B cell (primary cell): Measurements from ENCODE around the gene RRAS. TPM values are rescaled to one million over a fixed set of nuclear protein-coding genes. Genes with fewer than 3 reads are reported as not detected.

Experiments
- ATAC-seq: fragments of 200-7000 bp; cut with Tn5 transposase; one replicate; pipeline ENCODE4 v1.10.0; 2021; ENCODE audit warnings: low read depth, mild to moderate bottlenecking, moderate number of reproducible peaks, moderate library complexity
- CTCF ChIA-PET: fragments of 350-600 bp; sonication (Branson Sonifier 250); formaldehyde crosslinking; loops from one replicate; lab custom pipeline; 2021; ENCODE audit warnings: antibody characterized with exemption, inconsistent platforms; lab: Charles Lee
- POLR2A ChIA-PET: fragments of 350-600 bp; sonication (Branson Sonifier 250); formaldehyde crosslinking; loops from one replicate; lab custom pipeline; 2021; ENCODE audit warnings: antibody characterized with exemption; lab: Charles Lee
- DNase-seq: peaks from one replicate; pipeline ENCODE4 v3.0.0; 2013
- H2AFZ ChIP-seq: 2 replicates; pipeline ENCODE4 v1.6.1; 2012; ENCODE audit warnings: mild to moderate bottlenecking, low read depth, low read length; ENCODE audit not compliant: insufficient read depth, poor library complexity, severe bottlenecking
- H3K27ac ChIP-seq, 2 donors: 1 replicate in 1 of 2; 2 replicates in 1 of 2; pipeline ENCODE4 v1.5.1; 2012 to 2013; ENCODE audit warnings: low read length in 2 of 2, mild to moderate bottlenecking in 2 of 2, moderate library complexity in 1 of 2
- H3K27me3 ChIP-seq, 4 experiments: fragments of 200-600 bp in 1 of 4; sonication (generic) in 1 of 4; replicated peaks in 1 of 4; 1 replicate in 2 of 4; 2 replicates in 2 of 4; pipeline versions ENCODE4 v1.6.1 to v1.7.0; 2013 to 2016; ENCODE audit warnings: low read length in 3 of 4, mild to moderate bottlenecking in 2 of 4, mixed read lengths in 1 of 4, moderate library complexity in 1 of 4; ENCODE audit not compliant: insufficient read depth in 4 of 4, control insufficient read depth in 3 of 4; ENCODE audit errors: control extremely low read depth in 1 of 4
- H3K36me3 ChIP-seq, 2 experiments: replicated peaks in 1 of 2; 1 replicate in 1 of 2; 2 replicates in 1 of 2; pipeline versions ENCODE4 v1.6.1 to v1.7.1; 2013; ENCODE audit warnings: low read length in 1 of 2; ENCODE audit not compliant: insufficient read depth in 2 of 2, control insufficient read depth in 1 of 2; ENCODE audit errors: control extremely low read depth in 1 of 2, extremely low read depth in 1 of 2
- H3K4me1 ChIP-seq, 2 donors: fragments of 200-600 bp in 1 of 2; sonication (generic) in 1 of 2; 1 replicate in 1 of 2; 2 replicates in 1 of 2; pipeline versions ENCODE4 v1.5.1 to v1.6.1; 2013 to 2017; ENCODE audit warnings: low read length in 2 of 2; ENCODE audit not compliant: control insufficient read depth in 2 of 2, insufficient read depth in 2 of 2
- H3K4me2 ChIP-seq: replicated peaks from 2 replicates; pipeline ENCODE3; 2012; ENCODE audit warnings: mild to moderate bottlenecking, low read depth, low read length; ENCODE audit not compliant: poor library complexity, severe bottlenecking
- H3K4me3 ChIP-seq, 5 experiments: fragments of 200-600 bp in 1 of 5; sonication (generic) in 1 of 5; 1 replicate in 3 of 5; 2 replicates in 2 of 5; pipeline versions ENCODE4 v1.5.1 to v1.7.0; 2011 to 2016; ENCODE audit warnings: low read length in 4 of 5, mild to moderate bottlenecking in 4 of 5, low read depth in 2 of 5, control low read depth in 1 of 5, moderate library complexity in 1 of 5; ENCODE audit not compliant: insufficient read depth in 1 of 5; ENCODE audit errors: control extremely low read depth in 1 of 5, extremely low read depth in 1 of 5
- H3K79me2 ChIP-seq: fragments of 200-600 bp; sonication (generic); one replicate; pipeline ENCODE4 v1.6.0; 2016; ENCODE audit warnings: low read length; ENCODE audit not compliant: control insufficient read depth, insufficient read depth
- H3K9ac ChIP-seq: fragments of 200-600 bp; sonication (generic); 2 replicates; pipeline ENCODE4 v1.6.1; 2017; ENCODE audit warnings: mild to moderate bottlenecking, low read length, moderate library complexity
- H3K9me3 ChIP-seq, 3 donors: one replicate each; pipeline versions ENCODE4 v1.6.1 to v1.7.1; 2013; ENCODE audit warnings: low read length in 2 of 3; ENCODE audit not compliant: control insufficient read depth in 2 of 3, insufficient read depth in 1 of 3; ENCODE audit errors: control extremely low read depth in 1 of 3
- H4K20me1 ChIP-seq: 2 replicates; pipeline ENCODE4 v1.6.0; 2012; ENCODE audit warnings: mild to moderate bottlenecking, low read length; ENCODE audit not compliant: insufficient read depth, control insufficient read depth, poor library complexity, severe bottlenecking
- H3K27ac Mint-ChIP-seq: one replicate; pipeline ENCODE4 v1.8.0; 2021; ENCODE audit warnings: mixed read lengths
- H3K27me3 Mint-ChIP-seq: one replicate; pipeline ENCODE4 v1.8.0; 2021; ENCODE audit warnings: mixed read lengths
- H3K4me1 Mint-ChIP-seq: one replicate; pipeline ENCODE4 v1.8.0; 2021; ENCODE audit warnings: mixed read lengths
- H3K4me3 Mint-ChIP-seq: one replicate; pipeline ENCODE4 v1.8.0; 2021; ENCODE audit warnings: mixed read lengths
- H3K9me3 Mint-ChIP-seq: one replicate; pipeline ENCODE4 v1.8.0; 2022; ENCODE audit warnings: mixed read lengths; ENCODE audit not compliant: insufficient read depth
- EZH2 ChIP-seq: IDR thresholded peaks from 2 replicates; pipeline ENCODE4 v1.6.1; 2012; ENCODE audit warnings: borderline replicate concordance, low read depth, mild to moderate bottlenecking, moderate library complexity, low read length; ENCODE audit not compliant: insufficient read depth, poor library complexity, severe bottlenecking
- WGBS: methylation state at CpG from one replicate; pipeline ENCODE4 v1.1.5; 2013; ENCODE audit warnings: missing lambda C conversion rate; ENCODE audit not compliant: insufficient coverage; 5-methylcytosine and 5-hydroxymethylcytosine counted together
- intact Hi-C: fragments of 100-400 bp; cut with micrococcal nuclease; formaldehyde crosslinking; loops from one replicate; pipeline ENCODE4 v1.10.0; 2022
- polyA plus RNA-seq: library from polyadenylated mRNA; depleted of rRNA; stranded (reverse); fragments of >200 nt; gene quantifications from 2 replicates; pipeline ENCODE4 v1.2.3, GENCODE V29; 2012
- total RNA-seq, 2 donors: library from RNA; stranded (reverse); fragments of 120-200 nt in 1 of 2; gene quantifications; 1 replicate in 1 of 2; 2 replicates in 1 of 2; pipeline versions ENCODE4 v1.2.3 to v1.2.4, GENCODE V29; 2013 to 2022
- TF ChIP-seq, protein P1 (sequence below): fragments of 200-600 bp; IDR thresholded peaks from one replicate; pipeline ENCODE4 v1.8.0; 2022; ENCODE audit warnings: antibody characterized with exemption, mild to moderate bottlenecking

Gene RRAS
- total and polyA plus RNA-seq, 2 donors (not counting 1 experiment from before 2014, with no cell fraction given): 5.6 to 21.0 TPM

DNA sequence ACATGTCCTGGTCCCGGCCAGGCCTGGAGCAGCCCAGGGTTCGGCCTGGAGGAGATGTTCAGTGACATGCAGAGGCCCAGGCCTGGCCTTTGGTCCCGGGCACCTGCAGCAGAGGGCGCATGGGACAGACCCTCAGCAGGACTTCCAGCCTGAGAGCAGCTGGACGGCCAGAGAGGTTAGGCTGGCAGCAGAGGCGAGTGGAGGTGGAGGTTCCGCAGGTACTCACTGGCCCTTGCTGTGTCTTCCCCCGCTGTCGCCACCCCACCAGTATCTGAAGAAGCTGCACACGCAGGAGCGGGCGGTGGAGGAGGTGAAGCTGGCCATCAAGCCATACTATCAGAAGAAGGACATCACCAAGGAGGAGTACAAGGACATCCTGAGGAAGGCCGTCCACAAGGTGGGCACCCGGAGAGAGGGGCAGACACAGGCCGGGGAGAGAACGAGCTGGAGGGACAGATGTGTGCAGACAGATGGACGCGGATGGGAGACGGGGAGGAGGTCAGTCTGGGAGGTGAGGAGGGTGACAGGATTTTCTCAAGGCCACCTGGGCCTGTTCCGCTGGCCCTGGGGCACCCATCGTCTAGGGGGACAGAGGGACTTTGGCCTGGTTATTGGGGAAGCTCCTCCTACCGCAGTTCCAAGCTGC lies 17.7 kb upstream of the RRAS start:
- POLR2A ChIA-PET: no interaction called here
- H4K20me1 ChIP-seq: peaks cover 82% of the 10 kb centered on the region
- H3K4me1 ChIP-seq: no peaks in the 10 kb centered on the region
- ATAC-seq (no peak), DNase-seq (no peak)
- H3K27me3 ChIP-seq: no peaks in the 10 kb centered on the region
- CTCF ChIA-PET: interaction anchor here (0.5 kb wide), 1 partner anchor 187 kb away, joined by 3 read pairs; no protein-coding TSS in a partner anchor
- TF ChIP-seq, protein P1, sequence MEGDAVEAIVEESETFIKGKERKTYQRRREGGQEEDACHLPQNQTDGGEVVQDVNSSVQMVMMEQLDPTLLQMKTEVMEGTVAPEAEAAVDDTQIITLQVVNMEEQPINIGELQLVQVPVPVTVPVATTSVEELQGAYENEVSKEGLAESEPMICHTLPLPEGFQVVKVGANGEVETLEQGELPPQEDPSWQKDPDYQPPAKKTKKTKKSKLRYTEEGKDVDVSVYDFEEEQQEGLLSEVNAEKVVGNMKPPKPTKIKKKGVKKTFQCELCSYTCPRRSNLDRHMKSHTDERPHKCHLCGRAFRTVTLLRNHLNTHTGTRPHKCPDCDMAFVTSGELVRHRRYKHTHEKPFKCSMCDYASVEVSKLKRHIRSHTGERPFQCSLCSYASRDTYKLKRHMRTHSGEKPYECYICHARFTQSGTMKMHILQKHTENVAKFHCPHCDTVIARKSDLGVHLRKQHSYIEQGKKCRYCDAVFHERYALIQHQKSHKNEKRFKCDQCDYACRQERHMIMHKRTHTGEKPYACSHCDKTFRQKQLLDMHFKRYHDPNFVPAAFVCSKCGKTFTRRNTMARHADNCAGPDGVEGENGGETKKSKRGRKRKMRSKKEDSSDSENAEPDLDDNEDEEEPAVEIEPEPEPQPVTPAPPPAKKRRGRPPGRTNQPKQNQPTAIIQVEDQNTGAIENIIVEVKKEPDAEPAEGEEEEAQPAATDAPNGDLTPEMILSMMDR: no peak
- no peak for TF ChIP-seq EZH2
- H3K27me3 Mint-ChIP-seq: no peaks in the 10 kb centered on the region
- H3K4me3 Mint-ChIP-seq: no peak overlapping the region
- WGBS: 98% methylated on average over 22 of the region's 22 CpGs
- peaks cover 2 to 88% of the 10 kb centered on the region in 2 experiments for H3K36me3 ChIP-seq
- peaks cover 39% of the 10 kb centered on the region for H3K79me2 ChIP-seq
- no peak overlapping the region for H3K27ac Mint-ChIP-seq
- no peak overlapping the region for H3K4me3 ChIP-seq
- H3K9ac ChIP-seq: no peak overlapping the region
- intact Hi-C loops: no loop called here
- H2AFZ ChIP-seq: no peak overlapping the region
- H3K4me2 ChIP-seq: no peak overlapping the region
- peaks cover 0 to 1% (median 0%) of the 10 kb centered on the region in 3 donors for H3K9me3 ChIP-seq
- H3K9me3 Mint-ChIP-seq: no peaks in the 10 kb centered on the region
- peaks cover 2% of the 10 kb centered on the region for H3K4me1 Mint-ChIP-seq
- no peak overlapping the region for H3K27ac ChIP-seq

DNA sequence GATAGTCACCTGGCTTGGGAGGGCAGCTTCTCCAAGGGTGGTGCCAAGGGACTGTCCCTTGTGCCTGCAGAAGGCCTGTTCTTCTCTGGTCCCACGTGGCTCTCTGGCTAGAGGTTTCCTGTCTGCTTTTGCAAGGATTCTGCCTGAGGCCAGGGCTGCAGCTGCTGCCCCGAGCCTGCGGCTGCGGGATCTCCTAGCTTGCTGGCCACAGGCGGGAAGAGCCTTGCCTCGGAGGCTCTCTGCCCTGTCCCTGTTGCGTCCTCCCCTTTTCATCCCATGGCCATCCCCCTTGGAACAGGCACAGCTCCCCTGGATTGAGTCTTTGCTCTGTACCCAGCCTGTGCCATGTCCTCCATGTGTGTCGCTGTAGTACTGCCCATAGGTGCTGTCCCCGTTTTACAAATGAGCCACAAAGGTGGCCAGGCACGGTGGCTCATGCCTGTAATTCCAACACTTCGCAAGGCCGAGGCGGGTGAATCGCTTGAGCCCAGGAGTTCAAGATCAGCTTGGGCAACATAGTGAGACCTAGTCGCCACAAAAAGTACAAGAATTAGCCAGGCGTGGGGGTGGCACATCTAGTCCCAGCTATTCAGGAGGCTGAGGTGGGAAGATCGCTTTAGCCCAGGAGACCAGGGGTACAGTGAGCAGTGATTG lies 16.6 kb upstream of the RRAS start:
- no peak overlapping the region for H3K27ac ChIP-seq
- ATAC-seq: no peak
- peaks cover 0 to 4% (median 0%) of the 10 kb centered on the region in 3 donors for H3K9me3 ChIP-seq
- Mint-ChIP-seq H3K4me1 (no peaks in the 10 kb centered on the region), H3K27ac (no peak overlapping the region), H3K9me3 (no peaks in the 10 kb centered on the region), H3K27me3 (no peaks in the 10 kb centered on the region), H3K4me3 (no peak overlapping the region)
- no peak overlapping the region for H3K4me3 ChIP-seq
- CTCF ChIA-PET: interaction anchor here (1.6 kb wide), 1 partner anchor 88 kb away, joined by 4 read pairs; no protein-coding TSS in a partner anchor
- intact Hi-C loops: no loop called here
- no peak overlapping the region for H3K9ac ChIP-seq
- peaks cover 74% of the 10 kb centered on the region for H4K20me1 ChIP-seq
- H3K27me3 ChIP-seq: no peaks in the 10 kb centered on the region
- no peaks in the 10 kb centered on the region for H3K4me1 ChIP-seq
- H3K79me2 ChIP-seq: peaks cover 31% of the 10 kb centered on the region
- no peak overlapping the region for H3K4me2 ChIP-seq
- POLR2A ChIA-PET: no interaction called here
- no peak for TF ChIP-seq EZH2
- peaks cover 0 to 81% of the 10 kb centered on the region in 2 experiments for H3K36me3 ChIP-seq
- WGBS: 94% methylated on average over 17 of the region's 17 CpGs
- H2AFZ ChIP-seq: no peak overlapping the region
- no peak for DNase-seq
